ENCODE measurements around the gene RNU1-4. TPM values are rescaled to one million over a fixed set of nuclear protein-coding genes. Genes with fewer than 3 reads are reported as not detected.
"Not testable (repeated sequence)": the region's sequence is repeated elsewhere in the genome, so short reads cannot be mapped to it uniquely, and the experiment has no call there.

Gene RNU1-4
- total RNA-seq, 2 donors from 2014 or later = under 0.01 TPM

DNA sequence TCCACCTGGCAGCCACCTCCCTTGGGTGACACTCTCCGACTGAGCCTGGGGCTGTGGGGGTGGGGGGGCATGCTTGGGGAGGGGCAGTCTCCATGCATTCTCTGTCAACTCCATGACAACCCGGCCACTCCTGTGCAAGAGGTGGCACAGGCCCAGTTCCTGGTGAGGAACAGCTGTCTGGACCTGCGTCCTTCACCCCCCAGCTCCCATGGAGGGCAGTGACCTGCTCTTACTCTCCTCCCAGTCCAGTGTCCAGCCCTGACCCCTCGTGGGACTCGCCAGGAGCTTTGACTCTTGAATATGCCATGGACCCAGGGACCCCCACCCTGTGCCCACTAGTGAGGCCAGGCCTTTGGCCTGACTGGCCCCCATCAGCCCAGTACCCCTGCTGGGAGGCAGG, 38.0 kb upstream of the RNU1-4 start:
- H3K36me3 ChIP-seq; H3K4me1 ChIP-seq (replicated peaks); H3K27me3 ChIP-seq (replicated peaks; ENCODE audit: insufficient read depth); H3K9me3 ChIP-seq; H3K27ac ChIP-seq; DNase-seq (ENCODE audit: low spot score); intact Hi-C loops (cut with DNase I); H3K4me3 ChIP-seq: not testable (repeated sequence)
- no CpG with 5 or more reads among the region's 5 CpGs for WGBS

- H3K36me3 ChIP-seq; H3K4me3 ChIP-seq; DNase-seq (ENCODE audit: low spot score); H3K27me3 ChIP-seq (replicated peaks; ENCODE audit: insufficient read depth); intact Hi-C loops (cut with DNase I); H3K4me1 ChIP-seq (replicated peaks); H3K9me3 ChIP-seq; H3K27ac ChIP-seq: not testable (repeated sequence)
- WGBS = 8% methylated on average over 1 of the region's 7 CpGs
Observed at GRCh38 chr1:16703141-16703540, 37.2 kb upstream of the RNU1-4 start.

- DNase-seq (ENCODE audit: low spot score); intact Hi-C loops (cut with DNase I); H3K4me1 ChIP-seq (replicated peaks); H3K27ac ChIP-seq; H3K9me3 ChIP-seq; H3K36me3 ChIP-seq; H3K4me3 ChIP-seq; H3K27me3 ChIP-seq (replicated peaks; ENCODE audit: insufficient read depth): not testable (repeated sequence)
- WGBS = no CpG with 5 or more reads among the region's 5 CpGs
Observed at GRCh38 chr1:16703602-16704001, 36.7 kb upstream of the RNU1-4 start.

GRCh38 chr1:16704076-16704475, 36.2 kb upstream of the RNU1-4 start:
- DNase-seq (ENCODE audit: low spot score); intact Hi-C loops (cut with DNase I); H3K4me1 ChIP-seq (replicated peaks); H3K36me3 ChIP-seq; H3K4me3 ChIP-seq; H3K27ac ChIP-seq; H3K9me3 ChIP-seq; H3K27me3 ChIP-seq (replicated peaks; ENCODE audit: insufficient read depth): not testable (repeated sequence)
- WGBS = 67% methylated on average over 9 of the region's 13 CpGs

- DNase-seq (ENCODE audit: low spot score); H3K27me3 ChIP-seq (replicated peaks; ENCODE audit: insufficient read depth); H3K36me3 ChIP-seq; intact Hi-C loops (cut with DNase I); H3K4me1 ChIP-seq (replicated peaks); H3K9me3 ChIP-seq; H3K4me3 ChIP-seq; H3K27ac ChIP-seq: not testable (repeated sequence)
- no CpG with 5 or more reads among the region's 16 CpGs for WGBS
Observed at GRCh38 chr1:16704502-16705100, 35.7 kb upstream of the RNU1-4 start.

DNA sequence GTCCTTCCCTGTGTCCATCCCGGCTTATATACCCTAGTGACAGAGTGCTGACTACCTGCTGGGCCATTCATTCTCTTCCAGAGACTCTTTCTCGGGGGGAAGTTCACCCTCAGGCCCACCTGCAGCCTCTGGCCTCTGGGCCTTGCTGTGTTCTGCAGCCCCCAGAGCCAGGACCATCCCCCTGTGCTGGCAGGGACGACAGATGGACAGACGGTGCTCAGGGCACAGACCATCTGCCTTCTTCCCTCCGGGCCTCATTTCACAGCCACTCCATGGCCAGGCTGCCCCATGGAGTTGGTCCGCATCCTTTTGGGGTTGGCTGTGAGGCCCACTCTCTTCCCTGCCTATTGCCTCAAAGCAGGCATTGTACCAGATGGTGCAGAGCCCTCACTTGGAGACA, 34.0 kb upstream of the RNU1-4 start:
- H3K27ac ChIP-seq; H3K36me3 ChIP-seq; H3K9me3 ChIP-seq; intact Hi-C loops (cut with DNase I); H3K27me3 ChIP-seq (replicated peaks; ENCODE audit: insufficient read depth); H3K4me3 ChIP-seq; H3K4me1 ChIP-seq (replicated peaks); DNase-seq (ENCODE audit: low spot score): not testable (repeated sequence)
- WGBS = 85% methylated on average over 5 of the region's 6 CpGs

DNA sequence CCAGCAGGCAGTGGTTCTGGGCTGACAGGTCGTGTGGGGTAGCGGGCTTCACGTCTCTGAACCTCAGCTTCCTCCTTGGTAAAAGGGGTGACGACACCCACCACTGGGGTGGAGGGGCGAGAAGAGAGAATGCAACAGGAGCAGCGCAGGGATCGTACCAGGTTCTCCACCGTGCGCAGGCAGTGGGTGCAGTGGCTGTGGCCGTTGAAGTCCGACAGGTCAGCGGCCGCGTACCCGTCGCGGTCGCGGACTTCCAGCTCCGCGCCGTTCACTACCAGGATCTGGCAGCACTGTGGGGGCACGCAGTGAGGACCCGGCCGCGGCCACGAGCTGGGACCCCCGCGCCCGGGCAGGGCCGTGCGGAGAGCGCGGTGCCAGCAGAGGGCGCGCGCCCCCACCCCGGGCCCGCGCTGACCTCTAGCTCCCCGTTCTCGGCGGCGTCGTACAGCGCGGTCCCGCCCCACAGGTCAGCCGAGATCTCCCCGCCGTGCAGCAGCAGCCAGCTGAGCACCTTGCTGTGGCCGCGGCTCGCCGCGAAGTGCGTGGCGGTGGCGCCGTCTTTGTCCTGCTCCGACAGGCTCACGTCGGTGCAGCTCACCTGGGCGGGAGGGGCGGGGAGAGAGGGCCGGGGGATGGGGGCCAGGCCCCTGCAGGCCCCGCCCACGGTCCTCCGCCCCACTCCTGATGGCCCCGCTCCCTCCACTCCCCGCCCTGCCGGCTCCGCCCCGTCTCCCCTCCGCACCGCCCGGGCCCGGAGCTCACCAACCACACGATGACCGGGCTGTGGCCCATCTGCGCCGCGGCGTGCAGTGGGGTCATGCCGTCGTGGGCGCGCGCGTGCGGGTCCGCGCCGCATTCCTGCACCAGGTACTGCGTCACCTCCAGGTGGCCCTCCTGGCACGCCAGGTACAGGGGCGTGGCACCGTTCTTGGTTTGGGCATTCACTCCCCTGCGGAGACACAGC, 32.9 kb upstream of the RNU1-4 start:
- intact Hi-C loops (cut with DNase I); H3K27me3 ChIP-seq (replicated peaks; ENCODE audit: insufficient read depth); H3K4me1 ChIP-seq (replicated peaks); DNase-seq (ENCODE audit: low spot score); H3K27ac ChIP-seq; H3K36me3 ChIP-seq; H3K9me3 ChIP-seq: not testable (repeated sequence)
- peak; percentile 20 for TF ChIP-seq POLR2A (IDR thresholded peaks at IDR 0.05)
- peak overlapping the region; percentile 18 to 24 for H3K4me3 ChIP-seq
- whole genome bisulfite sequencing = 2% methylated on average over 48 of the region's 99 CpGs

DNA sequence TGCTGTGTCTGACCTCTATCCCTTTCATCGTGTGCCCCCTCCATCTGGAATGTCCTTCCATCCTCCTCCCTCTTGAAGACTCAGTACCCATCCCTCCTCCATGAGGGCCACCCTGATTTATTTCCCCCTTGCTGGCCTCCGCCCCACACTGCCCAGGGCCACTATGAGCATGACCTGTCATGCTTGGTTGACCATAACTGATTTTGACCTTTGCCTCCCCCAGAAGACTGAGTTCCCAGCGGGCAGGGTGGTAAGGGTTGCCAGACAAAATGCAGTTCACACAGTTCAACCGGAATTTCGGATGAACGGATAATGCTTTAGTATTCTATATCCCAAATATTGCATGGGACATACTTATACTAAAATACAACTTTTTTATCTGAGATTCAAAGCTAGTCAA, 31.6 kb upstream of the RNU1-4 start:
- H3K9me3 ChIP-seq; intact Hi-C loops (cut with DNase I); H3K36me3 ChIP-seq; H3K4me3 ChIP-seq; H3K4me1 ChIP-seq (replicated peaks); H3K27me3 ChIP-seq (replicated peaks; ENCODE audit: insufficient read depth); DNase-seq (ENCODE audit: low spot score); H3K27ac ChIP-seq: not testable (repeated sequence)
- WGBS = no CpG with 5 or more reads among the region's 6 CpGs

DNA sequence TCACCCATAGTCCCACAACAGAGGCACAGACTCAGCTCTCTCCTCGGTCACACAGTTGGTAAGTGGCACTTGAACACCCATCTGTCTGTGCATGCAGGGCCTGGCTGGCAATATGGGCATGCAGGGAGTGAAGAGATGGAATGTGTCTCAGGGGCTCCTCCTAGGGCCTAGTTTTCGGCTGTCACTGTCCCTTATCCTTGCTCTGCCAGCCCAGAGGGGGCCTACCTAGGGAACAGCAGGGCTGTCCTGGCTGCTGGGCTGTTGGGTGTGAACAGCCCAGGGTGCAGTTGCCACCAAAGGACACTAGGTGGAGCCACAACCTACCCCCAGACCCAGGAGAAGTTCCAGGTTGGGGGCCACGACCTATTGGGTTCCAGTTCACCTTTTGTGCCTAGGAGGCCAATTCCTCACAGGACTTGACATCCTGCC, 30.6 kb upstream of the RNU1-4 start:
- 28% methylated on average over 2 of the region's 3 CpGs for WGBS
- H3K4me1 ChIP-seq (replicated peaks); DNase-seq (ENCODE audit: low spot score); H3K27me3 ChIP-seq (replicated peaks; ENCODE audit: insufficient read depth); H3K4me3 ChIP-seq; intact Hi-C loops (cut with DNase I); H3K9me3 ChIP-seq; H3K27ac ChIP-seq; H3K36me3 ChIP-seq: not testable (repeated sequence)
- TF ChIP-seq CTCF (IDR thresholded peaks at IDR 0.05) = peak in 2 of 4 experiments; percentile 48 to 62

- 86% methylated on average over 8 of the region's 13 CpGs for WGBS
Observed at GRCh38 chr1:16710618-16711017, 29.7 kb upstream of the RNU1-4 start.

GRCh38 chr1:16712131-16712530, 28.2 kb upstream of the RNU1-4 start:
- H3K4me3 ChIP-seq; H3K36me3 ChIP-seq; intact Hi-C loops (cut with DNase I); DNase-seq (ENCODE audit: low spot score); H3K4me1 ChIP-seq (replicated peaks); H3K9me3 ChIP-seq; H3K27me3 ChIP-seq (replicated peaks; ENCODE audit: insufficient read depth); H3K27ac ChIP-seq: not testable (repeated sequence)
- WGBS = 81% methylated on average over 4 of the region's 5 CpGs

More at GRCh38 chr1:16710618-16711017, 29.7 kb upstream of the RNU1-4 start:
- H3K36me3 ChIP-seq; H3K27ac ChIP-seq; H3K9me3 ChIP-seq; H3K27me3 ChIP-seq (replicated peaks; ENCODE audit: insufficient read depth); intact Hi-C loops (cut with DNase I); DNase-seq (ENCODE audit: low spot score); H3K4me1 ChIP-seq (replicated peaks); H3K4me3 ChIP-seq: not testable (repeated sequence)

Measured in prostate gland (tissue), 2 donors.